Kidney epithelial cell (primary cell): ENCODE measurements around the gene YEATS4. TPM values are rescaled to one million over a fixed set of nuclear protein-coding genes. Genes with fewer than 3 reads are reported as not detected.
A peak's percentile ranks its signal among the peaks of the same experiment; 100 is the strongest.

Experiments
- DNase-seq: peaks from one replicate; pipeline ENCODE4 v3.0.0-alpha.2; 2010; ENCODE audit warnings: low read depth
- H3K27me3 ChIP-seq: 2 replicates; pipeline ENCODE4 v1.6.0; 2011; ENCODE audit warnings: low read length; ENCODE audit not compliant: control insufficient read depth, insufficient read depth
- H3K36me3 ChIP-seq: 2 replicates; pipeline ENCODE4 v1.5.1; 2011; ENCODE audit warnings: low read length; ENCODE audit not compliant: control insufficient read depth, insufficient read depth
- H3K4me3 ChIP-seq: 2 replicates; pipeline ENCODE4 v1.5.1; 2011; ENCODE audit warnings: low read depth, mild to moderate bottlenecking, control low read depth, low read length
- CTCF ChIP-seq: IDR thresholded peaks from 2 replicates; pipeline ENCODE4 v1.5.1; 2011; ENCODE audit warnings: mild to moderate bottlenecking, moderate library complexity, low read length, control low read depth, inconsistent platforms; ENCODE audit not compliant: insufficient read depth, poor library complexity, severe bottlenecking
- total RNA-seq: library from RNA; depleted of rRNA; stranded (reverse); fragments of >200 nt; gene quantifications from 2 replicates; pipeline ENCODE4 v1.2.3, GENCODE V29; 2015

The YEATS4 gene
- total RNA-seq, 1 donor from 2014 or later: 55.6 TPM

GRCh38 chr12:69328426-69328825 is 31.1 kb upstream of the YEATS4 start:
- H3K27me3 ChIP-seq: no peaks in the 10 kb centered on the region
- no peak for DNase-seq
- no peaks in the 10 kb centered on the region for H3K36me3 ChIP-seq
- H3K4me3 ChIP-seq: no peak overlapping the region
- no peak for TF ChIP-seq CTCF

DNA sequence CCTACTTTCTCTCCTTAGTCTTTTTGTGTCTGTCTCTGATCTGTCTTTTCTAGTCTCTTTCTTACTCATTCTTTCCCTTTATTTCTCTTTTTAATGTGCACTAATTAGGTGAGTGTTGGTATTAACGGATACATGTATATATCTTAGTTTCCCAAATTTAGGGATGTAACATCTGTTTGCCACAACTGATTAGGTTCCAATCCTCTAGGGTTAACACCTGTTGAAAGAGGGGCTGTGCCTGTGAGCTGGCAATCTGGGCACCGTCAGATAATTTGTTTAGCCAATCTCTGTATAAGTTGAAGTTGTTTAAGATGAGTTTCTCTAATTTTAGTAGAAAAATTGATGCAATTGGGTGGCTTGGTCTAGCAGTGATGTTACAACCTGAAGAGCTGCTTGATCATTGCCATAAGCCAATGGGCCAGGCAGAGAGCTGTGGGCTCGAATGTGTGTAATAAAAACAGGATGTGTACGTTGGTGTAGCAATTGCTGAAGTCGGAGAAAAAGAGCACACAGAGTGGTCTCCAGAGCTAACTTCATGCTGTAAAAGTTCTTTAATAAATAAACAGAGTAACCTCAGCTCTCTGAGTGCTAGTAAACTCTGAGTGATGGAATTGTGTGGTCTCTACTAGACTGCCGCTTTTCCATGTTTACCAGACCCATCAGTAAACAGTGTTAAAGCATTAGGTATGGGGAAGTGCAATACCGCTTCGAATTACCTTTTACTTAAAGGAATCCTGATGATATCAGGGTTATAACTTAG is 29.7 kb upstream of the YEATS4 start:
- no peak for TF ChIP-seq CTCF
- no peak for DNase-seq
- H3K27me3 ChIP-seq: no peaks in the 10 kb centered on the region
- H3K4me3 ChIP-seq: no peak overlapping the region
- no peaks in the 10 kb centered on the region for H3K36me3 ChIP-seq

GRCh38 chr12:69330475-69331473 is 28.8 kb upstream of the YEATS4 start:
- H3K4me3 ChIP-seq: peak overlapping the region; percentile 35
- no peak for DNase-seq
- H3K36me3 ChIP-seq: no peaks in the 10 kb centered on the region
- H3K27me3 ChIP-seq: no peaks in the 10 kb centered on the region
- TF ChIP-seq CTCF: no peak

DNA sequence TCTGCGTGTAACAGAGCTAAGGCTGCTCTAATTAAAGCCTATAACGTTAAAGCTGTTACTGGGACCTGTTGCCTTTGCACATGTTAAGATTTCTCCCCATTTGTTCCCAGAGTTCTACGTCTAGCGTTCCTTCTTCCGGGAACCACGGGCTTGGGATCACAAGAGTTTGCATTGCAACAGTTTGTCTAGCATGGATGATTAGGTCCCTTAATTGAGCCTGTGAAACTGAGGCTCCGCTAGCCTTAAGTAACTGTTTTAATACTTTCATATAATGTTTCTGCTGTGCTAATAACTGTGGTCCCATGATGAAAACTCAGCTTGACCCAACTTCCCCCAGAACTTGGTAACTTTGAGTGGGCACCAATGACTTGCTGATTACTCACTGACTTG is 28.0 kb upstream of the YEATS4 start:
- no peak for TF ChIP-seq CTCF
- no peak for DNase-seq
- H3K36me3 ChIP-seq: no peaks in the 10 kb centered on the region

GRCh38 chr12:69331909-69332684 is 27.4 kb upstream of the YEATS4 start:
- no peak for TF ChIP-seq CTCF
- H3K27me3 ChIP-seq: no peaks in the 10 kb centered on the region
- no peaks in the 10 kb centered on the region for H3K36me3 ChIP-seq
- H3K4me3 ChIP-seq: no peak overlapping the region
- DNase-seq: no peak

More for the DNA sequence above, 28.0 kb upstream of the YEATS4 start:
- Histone ChIP-seq H3K4me3 (peak overlapping the region; percentile 35), H3K27me3 (no peaks in the 10 kb centered on the region)
